ENCODE data around the gene LMF1.
"Not testable (repeated sequence)": the region's sequence is repeated elsewhere in the genome, so short reads cannot be mapped to it uniquely, and the experiment has no call there.

LMF1 gene

DNA sequence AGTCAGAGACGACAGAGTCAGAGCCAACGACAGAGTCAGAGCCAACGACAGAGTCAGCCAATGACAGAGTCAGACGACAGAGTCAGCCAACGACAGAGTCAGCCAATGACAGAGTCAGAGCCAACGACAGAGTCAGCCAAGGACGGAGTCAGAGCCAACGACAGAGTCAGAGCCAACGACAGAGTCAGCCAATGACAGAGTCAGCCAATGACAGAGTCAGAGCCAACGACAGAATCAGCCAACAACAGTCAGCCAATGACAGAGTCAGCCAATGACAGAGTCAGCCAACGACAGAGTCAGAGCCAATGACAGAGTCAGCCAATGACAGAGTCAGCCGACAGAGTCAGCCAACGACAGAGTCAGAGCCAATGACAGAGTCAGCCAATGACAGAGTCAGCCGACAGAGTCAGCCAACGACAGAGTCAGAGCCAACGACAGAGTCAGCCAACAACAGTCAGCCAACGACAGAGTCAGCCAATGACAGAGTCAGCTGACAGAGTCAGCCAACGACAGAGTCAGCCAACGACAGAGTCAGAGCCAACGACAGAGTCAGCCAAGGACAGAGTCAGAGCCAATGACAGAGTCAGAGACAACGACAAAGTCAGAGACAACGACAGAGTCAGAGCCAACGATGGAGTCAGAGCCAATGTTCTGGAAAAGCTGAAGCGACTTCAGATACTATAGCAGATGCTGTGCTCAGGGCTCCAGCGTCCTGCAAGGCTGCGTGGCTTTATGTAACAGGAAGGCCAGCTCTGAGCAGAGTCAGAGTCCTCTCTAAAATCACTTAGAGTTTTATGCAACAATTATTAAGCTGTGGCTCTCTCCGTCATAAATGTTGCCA lies 19.8 kb downstream of the LMF1 start:
- DNase-seq (ENCODE audit: low spot score in 2 of 2); H3K36me3 ChIP-seq (replicated peaks); H3K4me3 ChIP-seq; H3K4me1 ChIP-seq; H3K9me3 ChIP-seq; in situ Hi-C loops (cut with MboI; ENCODE audit: low sequenced_read_pairs); H3K27me3 ChIP-seq (ENCODE audit: low read depth): not testable (repeated sequence)

DNA sequence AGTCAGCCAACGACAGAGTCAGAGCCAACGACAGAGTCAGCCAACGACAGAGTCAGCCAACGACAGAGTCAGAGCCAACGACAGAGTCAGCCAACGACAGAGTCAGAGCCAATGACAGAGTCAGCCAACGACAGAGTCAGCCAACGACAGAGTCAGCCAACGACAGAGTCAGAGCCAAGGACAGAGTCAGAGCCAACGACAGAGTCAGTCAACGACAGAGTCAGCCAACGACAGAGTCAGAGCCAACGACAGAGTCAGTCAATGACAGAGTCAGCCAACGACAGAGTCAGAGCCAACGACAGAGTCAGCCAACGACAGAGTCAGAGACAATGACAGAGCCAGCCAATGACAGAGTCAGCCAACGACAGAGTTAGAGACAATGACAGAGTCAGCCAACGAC lies 22.0 kb downstream of the LMF1 start:
- in situ Hi-C loops (cut with MboI; ENCODE audit: low sequenced_read_pairs); H3K27me3 ChIP-seq (ENCODE audit: low read depth); H3K36me3 ChIP-seq (replicated peaks); H3K4me3 ChIP-seq; H3K9me3 ChIP-seq; DNase-seq (ENCODE audit: low spot score in 2 of 2); H3K4me1 ChIP-seq: not testable (repeated sequence)

DNA sequence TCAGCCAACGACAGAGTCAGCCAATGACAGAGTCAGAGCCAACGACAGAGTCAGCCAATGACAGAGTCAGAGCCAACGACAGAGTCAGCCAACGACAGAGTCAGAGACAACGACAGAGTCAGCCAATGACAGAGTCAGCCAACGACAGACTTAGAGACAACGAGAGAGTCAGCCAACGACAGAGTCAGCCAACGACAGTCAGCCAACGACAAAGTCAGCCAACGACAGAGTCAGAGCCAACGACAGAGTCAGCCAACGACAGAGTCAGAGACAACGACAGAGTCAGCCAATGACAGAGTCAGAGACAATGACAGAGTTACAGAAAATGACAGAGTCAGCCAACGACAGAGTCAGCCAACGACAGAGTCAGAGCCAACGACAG lies 22.9 kb downstream of the LMF1 start:
- H3K4me1 ChIP-seq; in situ Hi-C loops (cut with MboI; ENCODE audit: low sequenced_read_pairs); DNase-seq (ENCODE audit: low spot score in 2 of 2); H3K36me3 ChIP-seq (replicated peaks); H3K27me3 ChIP-seq (ENCODE audit: low read depth); H3K4me3 ChIP-seq; H3K9me3 ChIP-seq: not testable (repeated sequence)

DNA sequence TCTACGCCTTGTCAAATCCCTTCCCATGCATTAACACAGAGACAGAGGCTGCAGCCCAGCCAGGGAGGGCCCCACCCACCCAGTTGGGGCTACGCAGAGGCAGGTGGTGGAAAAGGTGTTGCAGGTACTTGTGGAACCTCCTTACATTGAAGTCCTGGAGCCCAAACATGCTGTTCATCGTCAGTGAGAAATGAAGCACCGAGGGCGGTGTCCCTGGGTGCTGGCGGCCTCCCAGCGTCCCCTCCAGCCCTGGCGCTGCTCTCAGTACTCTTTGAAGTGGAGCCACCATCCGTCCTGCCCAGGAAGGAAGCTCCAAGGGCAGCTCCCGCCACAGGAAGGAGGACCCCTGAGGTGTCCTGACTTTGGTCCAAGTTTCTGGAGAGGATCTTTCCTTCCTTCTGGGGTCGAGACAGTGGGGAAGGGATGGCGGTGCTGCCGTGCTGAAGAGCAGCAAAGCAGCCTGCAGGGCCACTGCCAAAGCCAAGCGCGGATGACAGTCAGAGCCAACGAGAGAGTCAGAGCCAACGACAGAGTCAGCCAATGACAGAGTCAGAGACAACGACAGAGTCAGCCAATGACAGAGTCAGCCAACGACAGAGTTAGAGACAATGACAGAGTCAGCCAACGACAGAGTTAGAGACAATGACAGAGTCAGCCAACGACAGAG lies 23.4 kb downstream of the LMF1 start:
- H3K27me3 ChIP-seq (ENCODE audit: low read depth): no peaks in the 10 kb centered on the region
- DNase-seq (ENCODE audit: low spot score in 2 of 2): no peak
- H3K4me1 ChIP-seq: no peaks in the 10 kb centered on the region
- no peaks in the 10 kb centered on the region; the same call in 1 of the 2 replicates for H3K9me3 ChIP-seq
- in situ Hi-C loops (cut with MboI; ENCODE audit: low sequenced_read_pairs): no loop called here
- H3K4me3 ChIP-seq: no peak overlapping the region
- H3K36me3 ChIP-seq (replicated peaks): no peaks in the 10 kb centered on the region

DNA sequence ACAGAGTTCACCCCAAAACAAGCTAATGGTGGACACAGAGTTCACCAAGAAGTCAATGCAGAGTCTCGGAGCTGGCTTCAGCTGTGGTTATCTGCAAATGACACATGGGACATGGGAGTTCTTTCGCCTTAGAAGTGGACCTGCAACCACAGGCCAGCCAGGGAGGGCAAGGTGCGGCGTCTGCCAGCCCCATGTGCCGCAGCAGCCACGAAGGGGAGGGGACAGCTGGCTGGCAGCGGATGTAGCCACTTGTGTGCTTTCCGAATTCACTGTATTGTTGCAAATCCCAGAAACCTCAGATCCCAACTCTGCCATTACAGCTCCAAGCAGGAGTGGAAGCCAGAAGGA lies 24.8 kb downstream of the LMF1 start:
- in situ Hi-C loops (cut with MboI; ENCODE audit: low sequenced_read_pairs): no loop called here
- no peaks in the 10 kb centered on the region for H3K4me1 ChIP-seq

DNA sequence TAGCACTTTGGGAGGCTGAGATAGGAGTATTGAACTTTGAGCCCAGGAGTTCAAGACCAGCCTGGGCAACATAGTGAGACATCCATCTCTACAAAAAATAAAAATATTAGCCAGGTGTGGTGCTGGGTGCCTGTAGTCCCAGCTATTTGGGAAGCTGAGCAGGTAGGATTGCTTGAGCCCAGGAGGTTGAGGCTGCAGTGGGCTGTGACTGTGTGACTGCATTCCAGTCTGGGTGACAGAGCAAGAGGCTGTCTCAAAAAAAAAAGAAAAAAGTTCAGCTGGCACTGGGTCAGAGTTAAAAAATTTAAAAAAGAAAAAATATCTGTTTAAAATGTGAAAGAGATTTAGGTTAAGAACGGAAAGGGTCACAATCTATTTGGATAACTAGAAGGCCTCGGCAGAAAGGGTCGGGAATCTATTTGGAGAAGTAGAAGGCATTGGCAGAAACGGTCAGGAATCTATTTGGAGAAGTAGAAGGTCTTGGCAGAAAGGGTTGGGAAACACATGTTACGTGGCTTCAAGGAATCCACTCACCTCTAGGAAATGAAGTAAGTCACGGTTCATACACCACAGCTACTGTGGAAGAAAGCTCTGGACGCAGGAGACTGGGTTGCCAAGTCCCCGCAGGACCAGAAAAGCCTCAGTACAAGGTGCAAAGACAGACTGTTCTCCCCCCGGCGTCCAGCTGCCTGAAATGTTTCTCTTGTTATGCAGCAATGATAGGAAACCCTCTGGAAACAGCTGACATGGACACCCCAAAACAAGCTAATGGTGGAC lies 25.3 kb downstream of the LMF1 start:
- Histone ChIP-seq H3K27me3 (ENCODE audit: low read depth) (no peaks in the 10 kb centered on the region), H3K9me3 (peaks cover 3% of the 10 kb centered on the region; the same call in 1 of the 2 replicates), H3K36me3 (replicated peaks) (no peaks in the 10 kb centered on the region), H3K4me3 (no peak overlapping the region), H3K4me1 (no peaks in the 10 kb centered on the region)
- no peak for DNase-seq (ENCODE audit: low spot score in 2 of 2)
- in situ Hi-C loops (cut with MboI; ENCODE audit: low sequenced_read_pairs): no loop called here

More for the DNA sequence above, 24.8 kb downstream of the LMF1 start:
- no peak for DNase-seq (ENCODE audit: low spot score in 2 of 2)
- H3K36me3 ChIP-seq (replicated peaks): no peaks in the 10 kb centered on the region
- H3K9me3 ChIP-seq: peaks cover 3% of the 10 kb centered on the region; the same call in 1 of the 2 replicates
- H3K4me3 ChIP-seq: no peak overlapping the region
- H3K27me3 ChIP-seq (ENCODE audit: low read depth): no peaks in the 10 kb centered on the region

DNA sequence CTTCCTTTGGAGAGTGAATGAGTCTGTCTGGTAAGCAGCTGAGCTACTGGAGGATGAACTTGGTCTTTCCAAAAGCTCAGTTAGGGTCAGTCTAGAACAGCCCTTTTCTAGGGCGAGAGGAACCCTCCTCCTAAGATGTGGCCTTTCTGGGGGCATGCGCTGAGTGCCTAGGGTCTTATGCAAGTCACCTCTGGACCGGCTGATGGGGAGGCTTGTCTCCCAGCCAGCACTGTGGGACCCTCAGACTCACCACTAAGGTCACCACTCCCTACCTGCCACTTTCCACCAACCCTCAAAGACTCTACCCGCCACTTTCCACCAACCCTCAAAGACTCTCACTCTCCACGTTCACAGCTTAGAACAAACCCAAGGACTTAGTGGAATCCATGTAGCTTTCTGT lies 26.8 kb downstream of the LMF1 start:
- Histone ChIP-seq H3K4me1 (no peaks in the 10 kb centered on the region), H3K4me3 (no peak overlapping the region), H3K9me3 (peaks cover 3% of the 10 kb centered on the region; the same call in 1 of the 2 replicates), H3K36me3 (replicated peaks) (no peaks in the 10 kb centered on the region), H3K27me3 (ENCODE audit: low read depth) (no peaks in the 10 kb centered on the region)
- no peak for DNase-seq (ENCODE audit: low spot score in 2 of 2)
- in situ Hi-C loops (cut with MboI; ENCODE audit: low sequenced_read_pairs): no loop called here

DNA sequence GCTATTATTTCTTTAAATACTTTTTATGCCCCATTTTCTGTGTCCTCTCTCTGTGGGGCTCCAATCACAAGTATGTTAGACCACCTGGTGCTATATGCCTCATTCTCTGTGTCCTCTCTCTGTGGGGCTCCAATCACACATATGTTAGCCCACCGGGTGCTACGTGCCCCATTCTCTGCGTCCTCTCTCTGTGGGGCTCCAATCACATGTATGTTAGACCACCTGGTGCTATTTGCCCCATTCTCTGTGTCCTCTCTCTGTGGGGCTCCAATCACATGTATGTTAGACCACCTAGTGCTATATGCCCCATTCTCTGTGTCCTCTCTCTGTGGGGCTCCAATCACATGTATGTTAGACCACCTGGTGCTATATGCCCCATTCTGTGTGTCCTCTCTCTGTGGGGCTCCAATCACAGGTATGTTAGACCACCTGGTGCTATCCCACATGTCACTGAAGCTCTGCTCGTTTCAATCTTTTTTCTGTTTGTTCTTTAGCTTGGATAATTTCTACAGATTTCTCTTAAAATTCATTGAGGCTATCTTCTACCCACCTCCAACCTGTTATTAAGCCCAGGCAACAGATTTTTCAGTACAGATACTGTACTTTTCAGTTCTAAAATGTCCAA lies 28.2 kb downstream of the LMF1 start:
- in situ Hi-C loops (cut with MboI; ENCODE audit: low sequenced_read_pairs): no loop called here
- no peak for DNase-seq (ENCODE audit: low spot score in 2 of 2)
- peaks cover 3% of the 10 kb centered on the region; the same call in 1 of the 2 replicates for H3K9me3 ChIP-seq
- no peaks in the 10 kb centered on the region for H3K27me3 ChIP-seq (ENCODE audit: low read depth)
- no peaks in the 10 kb centered on the region for H3K36me3 ChIP-seq (replicated peaks)
- no peaks in the 10 kb centered on the region for H3K4me1 ChIP-seq
- H3K4me3 ChIP-seq: no peak overlapping the region

DNA sequence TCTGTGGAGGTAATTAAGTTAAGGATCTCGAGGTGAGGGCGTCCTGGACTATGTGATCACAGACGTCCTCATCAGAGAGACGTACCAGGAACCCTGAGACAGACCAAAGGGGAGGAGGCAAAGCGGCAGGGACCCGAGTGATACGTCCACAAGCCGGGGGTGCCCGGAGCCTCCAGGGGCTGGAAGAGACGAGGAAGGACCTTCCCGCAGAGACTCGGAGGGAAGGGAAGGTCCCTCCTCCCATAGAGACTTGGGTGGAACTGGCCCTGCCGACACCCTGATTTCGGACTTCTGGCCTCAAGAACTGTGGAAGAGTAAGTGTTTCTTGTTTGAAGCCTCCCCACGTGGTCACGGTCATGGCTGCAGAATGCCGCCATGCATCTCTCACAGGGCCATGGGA lies 30.8 kb downstream of the LMF1 start:
- DNase-seq (ENCODE audit: low spot score in 2 of 2): no peak
- no peaks in the 10 kb centered on the region for H3K27me3 ChIP-seq (ENCODE audit: low read depth)
- peaks cover 3% of the 10 kb centered on the region; the same call in 1 of the 2 replicates for H3K9me3 ChIP-seq
- in situ Hi-C loops (cut with MboI; ENCODE audit: low sequenced_read_pairs): no loop called here
- H3K4me1 ChIP-seq: no peaks in the 10 kb centered on the region
- H3K36me3 ChIP-seq (replicated peaks): no peaks in the 10 kb centered on the region
- H3K4me3 ChIP-seq: no peak overlapping the region

DNA sequence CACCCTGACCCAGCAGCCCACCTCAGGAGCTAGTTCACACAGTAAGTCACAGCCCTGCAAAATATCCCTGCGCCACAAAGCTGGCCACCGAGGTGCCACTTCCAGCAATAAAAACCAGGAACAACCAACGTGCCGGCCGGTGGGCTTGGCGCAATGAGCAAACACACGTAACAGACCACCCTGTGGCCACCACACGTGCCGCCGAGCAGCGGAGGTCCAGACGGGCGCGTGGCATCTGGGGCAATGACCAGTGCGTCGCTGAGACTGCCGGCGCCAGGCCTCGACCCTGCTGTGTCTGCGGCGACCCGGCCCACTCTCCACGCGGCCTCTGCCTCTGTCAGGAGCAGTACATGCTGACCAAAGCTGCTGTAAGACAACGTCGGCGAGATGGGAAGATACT lies 31.5 kb downstream of the LMF1 start:
- H3K27me3 ChIP-seq (ENCODE audit: low read depth): no peaks in the 10 kb centered on the region
- H3K4me3 ChIP-seq: no peak overlapping the region
- no peaks in the 10 kb centered on the region for H3K36me3 ChIP-seq (replicated peaks)
- no peaks in the 10 kb centered on the region for H3K4me1 ChIP-seq
- DNase-seq (ENCODE audit: low spot score in 2 of 2): no peak
- H3K9me3 ChIP-seq: peaks cover 3% of the 10 kb centered on the region; the same call in 1 of the 2 replicates
- in situ Hi-C loops (cut with MboI; ENCODE audit: low sequenced_read_pairs): no loop called here

DNA sequence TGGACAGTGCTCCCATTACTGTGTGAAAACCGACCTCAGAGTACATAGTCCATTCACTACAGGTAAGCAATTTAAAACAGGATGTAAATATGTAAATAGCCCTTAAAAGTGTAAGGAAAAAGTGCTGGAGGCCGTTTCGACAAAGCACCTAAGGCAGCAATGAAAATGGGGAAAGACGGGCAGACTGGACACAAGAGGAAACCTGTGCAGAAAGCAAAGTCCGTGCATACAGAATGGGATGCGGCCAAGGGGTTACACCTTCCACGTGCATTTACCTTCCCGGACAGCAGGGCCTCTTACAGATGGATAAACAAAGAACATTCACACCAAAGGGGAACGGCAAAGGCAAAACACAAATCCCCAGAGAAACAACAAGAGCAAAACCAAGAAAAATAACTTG lies 32.0 kb downstream of the LMF1 start:
- Histone ChIP-seq H3K9me3 (peaks cover 3% of the 10 kb centered on the region; the same call in 1 of the 2 replicates), H3K36me3 (replicated peaks) (no peaks in the 10 kb centered on the region), H3K4me1 (no peaks in the 10 kb centered on the region), H3K4me3 (no peak overlapping the region), H3K27me3 (ENCODE audit: low read depth) (no peaks in the 10 kb centered on the region)
- DNase-seq (ENCODE audit: low spot score in 2 of 2): no peak
- in situ Hi-C loops (cut with MboI; ENCODE audit: low sequenced_read_pairs): no loop called here

DNA sequence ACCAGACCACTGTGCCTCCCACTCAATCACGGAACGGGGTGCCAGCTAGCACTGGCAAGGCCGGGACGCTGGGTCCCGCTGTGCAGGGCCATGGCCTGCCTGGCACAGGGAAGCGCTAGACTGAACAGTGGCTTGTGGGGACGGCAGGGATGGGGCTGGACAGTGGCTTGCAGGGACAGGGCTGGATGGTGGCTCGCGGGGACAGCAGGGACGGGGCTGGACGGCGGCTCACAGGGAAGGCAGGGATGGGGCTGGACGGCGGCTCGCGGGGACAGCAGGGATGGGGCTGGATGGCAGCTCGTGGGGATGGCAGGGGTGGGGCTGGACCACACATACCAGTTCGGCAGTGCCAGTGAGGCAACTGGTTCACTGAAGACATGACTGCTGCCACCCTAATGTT lies 32.6 kb downstream of the LMF1 start:
- H3K27me3 ChIP-seq (ENCODE audit: low read depth): no peaks in the 10 kb centered on the region
- in situ Hi-C loops (cut with MboI; ENCODE audit: low sequenced_read_pairs): no loop called here
- DNase-seq (ENCODE audit: low spot score in 2 of 2): no peak
- no peaks in the 10 kb centered on the region for H3K4me1 ChIP-seq
- H3K9me3 ChIP-seq: 0 out of 2 replicates have a peak, but pooled peaks cover 3% of the 10 kb centered on the region
- no peak overlapping the region for H3K4me3 ChIP-seq
- H3K36me3 ChIP-seq (replicated peaks): no peaks in the 10 kb centered on the region

DNA sequence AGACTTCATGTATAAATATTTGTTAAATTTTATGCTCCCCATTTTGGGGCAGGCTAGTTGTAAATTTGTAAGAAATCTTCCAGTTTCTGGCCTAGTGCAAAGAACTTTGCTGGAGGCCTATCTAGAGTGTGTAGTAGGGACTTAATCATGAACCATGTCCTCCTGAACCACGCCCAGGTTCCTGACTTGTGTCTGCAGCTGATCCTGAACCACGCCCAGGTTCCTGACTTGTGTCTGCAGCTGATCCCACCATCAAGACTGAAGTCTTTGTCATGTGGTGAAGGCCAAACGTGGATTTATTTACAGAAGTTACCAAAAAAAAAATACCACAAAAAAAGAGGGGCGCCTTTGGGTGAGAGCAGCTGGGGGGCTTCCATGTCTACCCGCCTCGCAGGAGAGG lies 33.1 kb downstream of the LMF1 start:
- Histone ChIP-seq H3K36me3 (replicated peaks) (no peaks in the 10 kb centered on the region), H3K27me3 (ENCODE audit: low read depth) (no peaks in the 10 kb centered on the region), H3K4me1 (no peaks in the 10 kb centered on the region), H3K4me3 (no peak overlapping the region), H3K9me3 (0 out of 2 replicates have a peak, but pooled peaks cover 3% of the 10 kb centered on the region)
- in situ Hi-C loops (cut with MboI; ENCODE audit: low sequenced_read_pairs): no loop called here
- DNase-seq (ENCODE audit: low spot score in 2 of 2): no peak

Data from HAP-1 (cell line).